Breast epithelium (tissue), 3 donors: ENCODE results near the gene NDFIP2.

Source experiments
- POLR2A ChIP-seq: fragments of 450-650 bp; IDR thresholded peaks from one replicate; pipeline ENCODE4 v1.6.1; 2016; ENCODE audit warnings: antibody characterized with exemption, mild to moderate bottlenecking, moderate library complexity
- POLR2AphosphoS5 ChIP-seq, 3 donors: sonication (generic); formaldehyde crosslinking; IDR thresholded peaks; one replicate each; pipeline ENCODE4 v1.6.1; 2017; ENCODE audit warnings: antibody characterized with exemption in 3 of 3
- TF ChIP-seq, protein P1 (sequence below), 3 donors: fragments of 450-650 bp; IDR thresholded peaks; one replicate each; pipeline ENCODE4 v1.5.1; 2016 to 2017; ENCODE audit warnings: antibody characterized with exemption in 3 of 3, mild to moderate bottlenecking in 3 of 3, moderate library complexity in 3 of 3

DNA sequence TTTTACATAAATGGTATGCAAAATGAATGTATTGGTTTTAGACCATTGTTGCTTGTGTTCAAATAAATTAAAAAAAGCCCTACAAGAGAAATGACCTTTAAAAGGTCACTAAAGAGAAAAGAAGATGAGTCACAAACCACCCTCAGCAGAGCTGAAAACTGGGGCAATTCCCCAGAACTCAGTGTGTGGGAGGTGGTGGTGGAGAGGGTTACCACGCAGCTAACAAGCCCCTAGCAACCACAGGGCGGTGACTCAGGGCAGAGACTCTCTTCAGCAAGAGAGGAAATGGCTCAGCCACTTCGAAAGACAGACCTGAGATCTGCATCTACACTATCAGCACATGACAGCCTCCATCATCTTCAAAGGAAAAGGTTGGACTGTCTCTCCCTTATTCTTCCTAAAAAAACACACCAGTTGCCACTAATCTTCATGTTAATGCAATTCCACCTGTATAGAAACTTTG lies 29.4 kb upstream of the NDFIP2 start:
- TF ChIP-seq, protein P1, sequence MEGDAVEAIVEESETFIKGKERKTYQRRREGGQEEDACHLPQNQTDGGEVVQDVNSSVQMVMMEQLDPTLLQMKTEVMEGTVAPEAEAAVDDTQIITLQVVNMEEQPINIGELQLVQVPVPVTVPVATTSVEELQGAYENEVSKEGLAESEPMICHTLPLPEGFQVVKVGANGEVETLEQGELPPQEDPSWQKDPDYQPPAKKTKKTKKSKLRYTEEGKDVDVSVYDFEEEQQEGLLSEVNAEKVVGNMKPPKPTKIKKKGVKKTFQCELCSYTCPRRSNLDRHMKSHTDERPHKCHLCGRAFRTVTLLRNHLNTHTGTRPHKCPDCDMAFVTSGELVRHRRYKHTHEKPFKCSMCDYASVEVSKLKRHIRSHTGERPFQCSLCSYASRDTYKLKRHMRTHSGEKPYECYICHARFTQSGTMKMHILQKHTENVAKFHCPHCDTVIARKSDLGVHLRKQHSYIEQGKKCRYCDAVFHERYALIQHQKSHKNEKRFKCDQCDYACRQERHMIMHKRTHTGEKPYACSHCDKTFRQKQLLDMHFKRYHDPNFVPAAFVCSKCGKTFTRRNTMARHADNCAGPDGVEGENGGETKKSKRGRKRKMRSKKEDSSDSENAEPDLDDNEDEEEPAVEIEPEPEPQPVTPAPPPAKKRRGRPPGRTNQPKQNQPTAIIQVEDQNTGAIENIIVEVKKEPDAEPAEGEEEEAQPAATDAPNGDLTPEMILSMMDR (IDR thresholded peaks at IDR 0.05): no peak
- no peak for TF ChIP-seq POLR2A
- TF ChIP-seq POLR2AphosphoS5 (IDR thresholded peaks at IDR 0.05): no peak
